Measurements from ENCODE around the gene RTCA.
A peak's percentile ranks its signal among the peaks of the same experiment; 100 is the strongest.

RTCA gene

GRCh38 chr1:100266741-100267140, 725 bp downstream of the RTCA start:
- Histone ChIP-seq H3K4me1 (ENCODE audit: control extremely low read depth in 1 of 4, control insufficient read depth in 4 of 4, insufficient read depth in 4 of 4, low read length in 3 of 4) (peaks cover 12 to 24% (median 14%) of the 10 kb centered on the region in 4 experiments), H3K27me3 (replicated peaks in 2 of 5; ENCODE audit: control insufficient read depth in 4 of 5, insufficient read depth in 5 of 5, low read length in 4 of 5) (no peaks in the 10 kb centered on the region), H3K4me3 (ENCODE audit: control insufficient read depth in 1 of 7, extremely low read depth in 1 of 7, insufficient read depth in 4 of 7, low read depth in 2 of 7, low read length in 6 of 7) (peak overlapping the region; percentile 68 to 96 (median 92)), H3K36me3 (ENCODE audit: control insufficient read depth in 4 of 4, insufficient read depth in 4 of 4, low read length in 3 of 4) (peaks cover 7 to 35% (median 28%) of the 10 kb centered on the region in 4 experiments), H3K9me3 (ENCODE audit: control extremely low read depth in 1 of 5, control insufficient read depth in 4 of 5, insufficient read depth in 2 of 5, low read depth in 1 of 5, low read length in 4 of 5) (peaks cover 0 to 8% (median 0%) of the 10 kb centered on the region in 5 experiments), H3K27ac (ENCODE audit: insufficient read depth in 1 of 2, low read depth in 1 of 2, low read length in 2 of 2, poor library complexity in 1 of 2, severe bottlenecking in 2 of 2) (peak overlapping the region; percentile 81 to 93)
- no peak for DNase-seq
- WGBS (ENCODE audit: insufficient coverage): 0% methylated on average over 2 of the region's 8 CpGs
- ChIA-PET CTCF (interaction anchor here (0.8 to 3.0 kb wide), 11 partner anchors 8 to 193 kb away, joined by 3 to 15 read pairs (median 5); partner anchors contain the start of genes CDC14A and DBT), POLR2A (interaction anchor here (0.6 to 1.6 kb wide), 3 partner anchors 17 to 169 kb away, joined by 3 to 10 read pairs (median 8); partner anchors contain the start of genes CDC14A and DBT)

- no peak overlapping the region for H3K27ac ChIP-seq (ENCODE audit: insufficient read depth in 1 of 2, low read depth in 1 of 2, low read length in 2 of 2, poor library complexity in 1 of 2, severe bottlenecking in 2 of 2)
Measured at GRCh38 chr1:100267284-100267683, 1.3 kb downstream of the RTCA start.

DNA sequence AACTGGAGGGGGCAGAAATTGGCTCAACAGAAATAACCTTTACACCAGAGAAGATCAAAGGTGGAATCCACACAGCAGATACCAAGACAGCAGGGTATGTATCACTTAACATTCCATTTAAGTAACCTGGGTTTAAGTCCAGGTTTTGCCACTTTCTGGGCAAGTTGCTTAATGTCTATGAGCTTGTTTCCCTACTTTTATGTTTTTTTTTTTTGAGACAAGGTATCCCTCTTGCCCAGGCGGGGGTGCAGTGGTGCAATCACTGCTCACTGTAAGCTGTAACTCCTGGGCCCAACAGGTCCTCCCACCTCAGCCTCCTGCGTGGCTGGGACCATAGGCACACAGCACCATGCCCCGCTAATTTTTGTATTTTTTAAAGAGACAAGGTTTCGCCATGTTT, 2.2 kb downstream of the RTCA start:
- WGBS (ENCODE audit: insufficient coverage): 94% methylated on average over 4 of the region's 4 CpGs
- CTCF ChIA-PET: no interaction called here
- H3K4me1 ChIP-seq (ENCODE audit: control extremely low read depth in 1 of 4, control insufficient read depth in 4 of 4, insufficient read depth in 4 of 4, low read length in 3 of 4): peaks cover 12 to 24% (median 14%) of the 10 kb centered on the region in 4 experiments
- POLR2A ChIA-PET: no interaction called here
- no peak overlapping the region for H3K4me3 ChIP-seq (ENCODE audit: control insufficient read depth in 1 of 7, extremely low read depth in 1 of 7, insufficient read depth in 4 of 7, low read depth in 2 of 7, low read length in 6 of 7)
- peak overlapping the region in 1 of 2 experiments; percentile 6 for H3K27ac ChIP-seq (ENCODE audit: insufficient read depth in 1 of 2, low read depth in 1 of 2, low read length in 2 of 2, poor library complexity in 1 of 2, severe bottlenecking in 2 of 2)
- peaks cover 16 to 45% (median 36%) of the 10 kb centered on the region in 4 experiments for H3K36me3 ChIP-seq (ENCODE audit: control insufficient read depth in 4 of 4, insufficient read depth in 4 of 4, low read length in 3 of 4)
- H3K9me3 ChIP-seq (ENCODE audit: control extremely low read depth in 1 of 5, control insufficient read depth in 4 of 5, insufficient read depth in 2 of 5, low read depth in 1 of 5, low read length in 4 of 5): peaks cover 0 to 8% (median 0%) of the 10 kb centered on the region in 5 experiments
- no peak for DNase-seq
- H3K27me3 ChIP-seq (replicated peaks in 2 of 5; ENCODE audit: control insufficient read depth in 4 of 5, insufficient read depth in 5 of 5, low read length in 4 of 5): no peaks in the 10 kb centered on the region

More at GRCh38 chr1:100267284-100267683, 1.3 kb downstream of the RTCA start:
- ChIA-PET CTCF (interaction anchor here (0.8 to 3.0 kb wide), 5 partner anchors 9 to 192 kb away, joined by 3 to 15 read pairs (median 7); partner anchors contain the start of gene CDC14A), POLR2A (interaction anchor here (0.6 kb wide), 1 partner anchor 168 kb away, joined by 3 read pairs; no protein-coding TSS in a partner anchor)
- WGBS (ENCODE audit: insufficient coverage): no CpG with 5 or more reads among the region's 1 CpG
- H3K4me1 ChIP-seq (ENCODE audit: control extremely low read depth in 1 of 4, control insufficient read depth in 4 of 4, insufficient read depth in 4 of 4, low read length in 3 of 4): peaks cover 12 to 24% (median 14%) of the 10 kb centered on the region in 4 experiments
- H3K36me3 ChIP-seq (ENCODE audit: control insufficient read depth in 4 of 4, insufficient read depth in 4 of 4, low read length in 3 of 4): peaks cover 12 to 40% (median 31%) of the 10 kb centered on the region in 4 experiments
- no peaks in the 10 kb centered on the region for H3K27me3 ChIP-seq (replicated peaks in 2 of 5; ENCODE audit: control insufficient read depth in 4 of 5, insufficient read depth in 5 of 5, low read length in 4 of 5)
- DNase-seq: peak in 1 of 3 donors; percentile 31
- peaks cover 0 to 8% (median 0%) of the 10 kb centered on the region in 5 experiments for H3K9me3 ChIP-seq (ENCODE audit: control extremely low read depth in 1 of 5, control insufficient read depth in 4 of 5, insufficient read depth in 2 of 5, low read depth in 1 of 5, low read length in 4 of 5)
- peak overlapping the region in 6 of 7 experiments; percentile 83 to 96 (median 92) for H3K4me3 ChIP-seq (ENCODE audit: control insufficient read depth in 1 of 7, extremely low read depth in 1 of 7, insufficient read depth in 4 of 7, low read depth in 2 of 7, low read length in 6 of 7)

DNA sequence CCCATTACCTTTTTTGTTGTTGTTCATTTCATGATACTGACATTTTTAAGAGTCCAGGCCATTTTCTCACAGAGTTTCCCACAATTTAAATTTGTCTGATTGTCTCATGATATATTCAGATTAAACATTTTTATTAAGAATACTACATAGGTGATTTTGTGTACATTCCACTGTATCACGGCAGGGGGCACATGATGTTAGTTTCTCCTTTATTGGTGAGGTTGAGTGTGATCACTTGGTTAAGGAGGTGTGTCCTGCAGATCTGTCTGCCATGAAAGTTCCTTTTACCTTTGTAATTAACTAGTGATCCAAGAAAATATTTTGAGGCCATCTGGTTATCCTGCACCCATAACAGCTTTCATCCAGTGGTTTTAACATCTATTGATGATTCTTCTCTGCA, 11.8 kb downstream of the RTCA start:
- Histone ChIP-seq H3K4me1 (ENCODE audit: control extremely low read depth in 1 of 4, control insufficient read depth in 4 of 4, insufficient read depth in 4 of 4, low read length in 3 of 4) (no peaks in the 10 kb centered on the region), H3K4me3 (ENCODE audit: control insufficient read depth in 1 of 7, extremely low read depth in 1 of 7, insufficient read depth in 4 of 7, low read depth in 2 of 7, low read length in 6 of 7) (no peak overlapping the region), H3K27ac (ENCODE audit: insufficient read depth in 1 of 2, low read depth in 1 of 2, low read length in 2 of 2, poor library complexity in 1 of 2, severe bottlenecking in 2 of 2) (no peak overlapping the region), H3K36me3 (ENCODE audit: control insufficient read depth in 4 of 4, insufficient read depth in 4 of 4, low read length in 3 of 4) (peaks cover 17 to 79% (median 46%) of the 10 kb centered on the region in 4 experiments), H3K27me3 (replicated peaks in 2 of 5; ENCODE audit: control insufficient read depth in 4 of 5, insufficient read depth in 5 of 5, low read length in 4 of 5) (no peaks in the 10 kb centered on the region), H3K9me3 (ENCODE audit: control extremely low read depth in 1 of 5, control insufficient read depth in 4 of 5, insufficient read depth in 2 of 5, low read depth in 1 of 5, low read length in 4 of 5) (no peaks in the 10 kb centered on the region)
- CTCF ChIA-PET: interaction anchor here (0.8 to 1.9 kb wide), 4 partner anchors 76 to 183 kb away, joined by 3 to 4 read pairs (median 4); no protein-coding TSS in a partner anchor
- peak; percentile 52 to 77 (median 73) for DNase-seq
- POLR2A ChIA-PET: interaction anchor here (0.6 to 1.0 kb wide), 3 partner anchors 30 to 75 kb away, joined by 3 read pairs; no protein-coding TSS in a partner anchor
- WGBS (ENCODE audit: insufficient coverage): no CpG with 5 or more reads among the region's 1 CpG

DNA sequence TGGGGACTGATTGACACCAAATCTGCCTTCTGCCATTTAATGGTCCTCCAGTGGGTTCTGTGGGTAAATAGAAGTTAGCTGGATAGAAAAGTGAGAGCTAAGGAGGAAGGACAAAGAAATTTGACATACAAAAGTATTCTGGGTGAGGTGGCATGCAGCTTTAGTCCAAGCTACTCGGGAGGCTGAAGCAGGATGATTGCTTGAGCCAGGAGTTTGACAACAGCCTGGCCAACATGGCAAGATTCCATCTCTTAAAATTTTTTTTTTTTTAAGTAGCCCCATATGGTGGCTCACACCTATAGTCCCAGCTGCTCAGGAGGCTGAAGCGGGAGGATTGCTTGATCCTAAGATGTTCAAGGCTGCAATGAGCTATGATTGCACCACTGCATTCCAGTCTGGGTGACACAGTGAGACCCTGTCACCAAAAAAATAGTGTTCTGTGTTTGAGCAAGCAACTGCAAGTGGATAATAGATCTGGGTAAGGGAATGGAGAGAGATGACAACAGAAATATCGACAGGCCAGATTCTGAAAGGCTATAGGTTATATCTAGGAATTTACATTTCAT, 13.4 kb downstream of the RTCA start:
- Histone ChIP-seq H3K27me3 (replicated peaks in 2 of 5; ENCODE audit: control insufficient read depth in 4 of 5, insufficient read depth in 5 of 5, low read length in 4 of 5) (no peaks in the 10 kb centered on the region), H3K36me3 (ENCODE audit: control insufficient read depth in 4 of 4, insufficient read depth in 4 of 4, low read length in 3 of 4) (peaks cover 10 to 67% (median 37%) of the 10 kb centered on the region in 4 experiments), H3K9me3 (ENCODE audit: control extremely low read depth in 1 of 5, control insufficient read depth in 4 of 5, insufficient read depth in 2 of 5, low read depth in 1 of 5, low read length in 4 of 5) (no peaks in the 10 kb centered on the region), H3K4me1 (ENCODE audit: control extremely low read depth in 1 of 4, control insufficient read depth in 4 of 4, insufficient read depth in 4 of 4, low read length in 3 of 4) (no peaks in the 10 kb centered on the region), H3K27ac (ENCODE audit: insufficient read depth in 1 of 2, low read depth in 1 of 2, low read length in 2 of 2, poor library complexity in 1 of 2, severe bottlenecking in 2 of 2) (peak overlapping the region in 1 of 2 experiments; percentile 23), H3K4me3 (ENCODE audit: control insufficient read depth in 1 of 7, extremely low read depth in 1 of 7, insufficient read depth in 4 of 7, low read depth in 2 of 7, low read length in 6 of 7) (no peak overlapping the region)
- 95% methylated on average over 2 of the region's 3 CpGs for WGBS (ENCODE audit: insufficient coverage)
- POLR2A ChIA-PET: interaction anchor here (0.7 kb wide), 2 partner anchors 63 to 166 kb away, joined by 4 read pairs; no protein-coding TSS in a partner anchor
- CTCF ChIA-PET: interaction anchor here (0.6 to 1.2 kb wide), 2 partner anchors 69 to 247 kb away, joined by 3 to 6 read pairs; no protein-coding TSS in a partner anchor
- DNase-seq: no peak

GRCh38 chr1:100279954-100280682, 14.1 kb downstream of the RTCA start:
- Histone ChIP-seq H3K27me3 (replicated peaks in 2 of 5; ENCODE audit: control insufficient read depth in 4 of 5, insufficient read depth in 5 of 5, low read length in 4 of 5) (no peaks in the 10 kb centered on the region), H3K9me3 (ENCODE audit: control extremely low read depth in 1 of 5, control insufficient read depth in 4 of 5, insufficient read depth in 2 of 5, low read depth in 1 of 5, low read length in 4 of 5) (no peaks in the 10 kb centered on the region), H3K27ac (ENCODE audit: insufficient read depth in 1 of 2, low read depth in 1 of 2, low read length in 2 of 2, poor library complexity in 1 of 2, severe bottlenecking in 2 of 2) (peak overlapping the region in 1 of 2 experiments; percentile 23), H3K4me1 (ENCODE audit: control extremely low read depth in 1 of 4, control insufficient read depth in 4 of 4, insufficient read depth in 4 of 4, low read length in 3 of 4) (no peaks in the 10 kb centered on the region), H3K36me3 (ENCODE audit: control insufficient read depth in 4 of 4, insufficient read depth in 4 of 4, low read length in 3 of 4) (peaks cover 17 to 68% (median 41%) of the 10 kb centered on the region in 4 experiments), H3K4me3 (ENCODE audit: control insufficient read depth in 1 of 7, extremely low read depth in 1 of 7, insufficient read depth in 4 of 7, low read depth in 2 of 7, low read length in 6 of 7) (no peak overlapping the region)
- DNase-seq: no peak
- WGBS (ENCODE audit: insufficient coverage): no CpG with 5 or more reads among the region's 2 CpGs
- POLR2A ChIA-PET: no interaction called here
- CTCF ChIA-PET: interaction anchor here (1.2 kb wide), 1 partner anchor 68 kb away, joined by 6 read pairs; no protein-coding TSS in a partner anchor
